ENCODE data around the gene RAD54L2.
A peak's percentile ranks its signal among the peaks of the same experiment; 100 is the strongest.
"Not testable (repeated sequence)": the region's sequence is repeated elsewhere in the genome, so short reads cannot be mapped to it uniquely, and the experiment has no call there.

RAD54L2 gene

GRCh38 chr3:51538459-51539290, at the start of gene RAD54L2:
RAD54L2 (plus strand) TSS chr3:51538719; CDS start chr3:51590421, 51,702 bp downstream.
- in situ Hi-C loops (cut with HindIII; ENCODE audit: low pct_unique_long_range_greater_than_20kb, low sequenced_read_pairs): no loop called here
- TF ChIP-seq JUND (IDR thresholded peaks at IDR 0.05; ENCODE audit: low read depth): no peak
- peak; percentile 64 to 86 for DNase-seq (ENCODE audit: low read depth in 1 of 2, low spot score in 1 of 2)

- no peak for TF ChIP-seq JUND (IDR thresholded peaks at IDR 0.05; ENCODE audit: low read depth)
- DNase-seq (ENCODE audit: low read depth in 1 of 2, low spot score in 1 of 2): peak; percentile 57 to 95
- in situ Hi-C loops (cut with HindIII; ENCODE audit: low pct_unique_long_range_greater_than_20kb, low sequenced_read_pairs): no loop called here
Measured at GRCh38 chr3:51498876-51499738, 39.4 kb upstream of the RAD54L2 start.

GRCh38 chr3:51500632-51501131, 37.8 kb upstream of the RAD54L2 start:
- no peak for TF ChIP-seq JUND (IDR thresholded peaks at IDR 0.05; ENCODE audit: low read depth)
- in situ Hi-C loops (cut with HindIII; ENCODE audit: low pct_unique_long_range_greater_than_20kb, low sequenced_read_pairs): no loop called here
- DNase-seq (ENCODE audit: low read depth in 1 of 2, low spot score in 1 of 2): no peak

GRCh38 chr3:51501833-51502561, 36.5 kb upstream of the RAD54L2 start:
- peak in 1 of 2 experiments; percentile 70 for DNase-seq (ENCODE audit: low read depth in 1 of 2, low spot score in 1 of 2)
- in situ Hi-C loops (cut with HindIII; ENCODE audit: low pct_unique_long_range_greater_than_20kb, low sequenced_read_pairs): no loop called here
- no peak for TF ChIP-seq JUND (IDR thresholded peaks at IDR 0.05; ENCODE audit: low read depth)

- in situ Hi-C loops (cut with HindIII; ENCODE audit: low pct_unique_long_range_greater_than_20kb, low sequenced_read_pairs): no loop called here
- no peak for DNase-seq (ENCODE audit: low read depth in 1 of 2, low spot score in 1 of 2)
- TF ChIP-seq JUND (IDR thresholded peaks at IDR 0.05; ENCODE audit: low read depth): no peak
Measured at GRCh38 chr3:51502562-51502910, 36.0 kb upstream of the RAD54L2 start.

- no peak for TF ChIP-seq JUND (IDR thresholded peaks at IDR 0.05; ENCODE audit: low read depth)
- no peak for DNase-seq (ENCODE audit: low read depth in 1 of 2, low spot score in 1 of 2)
- in situ Hi-C loops (cut with HindIII; ENCODE audit: low pct_unique_long_range_greater_than_20kb, low sequenced_read_pairs): no loop called here
Measured at GRCh38 chr3:51503007-51503406, 35.5 kb upstream of the RAD54L2 start.

- no peak for DNase-seq (ENCODE audit: low read depth in 1 of 2, low spot score in 1 of 2)
- in situ Hi-C loops (cut with HindIII; ENCODE audit: low pct_unique_long_range_greater_than_20kb, low sequenced_read_pairs): no loop called here
- no peak for TF ChIP-seq JUND (IDR thresholded peaks at IDR 0.05; ENCODE audit: low read depth)
Measured at GRCh38 chr3:51508255-51508654, 30.3 kb upstream of the RAD54L2 start.

- in situ Hi-C loops (cut with HindIII; ENCODE audit: low pct_unique_long_range_greater_than_20kb, low sequenced_read_pairs): no loop called here
- TF ChIP-seq JUND (IDR thresholded peaks at IDR 0.05; ENCODE audit: low read depth): no peak
- DNase-seq (ENCODE audit: low read depth in 1 of 2, low spot score in 1 of 2): no peak
Measured at GRCh38 chr3:51510996-51511395, 27.5 kb upstream of the RAD54L2 start.

- in situ Hi-C loops (cut with HindIII; ENCODE audit: low pct_unique_long_range_greater_than_20kb, low sequenced_read_pairs): no loop called here
- no peak for DNase-seq (ENCODE audit: low read depth in 1 of 2, low spot score in 1 of 2)
- TF ChIP-seq JUND (IDR thresholded peaks at IDR 0.05; ENCODE audit: low read depth): no peak
Measured at GRCh38 chr3:51514210-51514609, 24.3 kb upstream of the RAD54L2 start.

- DNase-seq (ENCODE audit: low read depth in 1 of 2, low spot score in 1 of 2): no peak
- in situ Hi-C loops (cut with HindIII; ENCODE audit: low pct_unique_long_range_greater_than_20kb, low sequenced_read_pairs): no loop called here
- TF ChIP-seq JUND (IDR thresholded peaks at IDR 0.05; ENCODE audit: low read depth): no peak
Measured at GRCh38 chr3:51519848-51520247, 18.7 kb upstream of the RAD54L2 start.

GRCh38 chr3:51520906-51521730, 17.4 kb upstream of the RAD54L2 start:
- DNase-seq (ENCODE audit: low read depth in 1 of 2, low spot score in 1 of 2); in situ Hi-C loops (cut with HindIII; ENCODE audit: low pct_unique_long_range_greater_than_20kb, low sequenced_read_pairs): not testable (repeated sequence)

Measured in T47D (cell line).